ENCODE measurements around the gene ENAH.

The ENAH gene

DNA sequence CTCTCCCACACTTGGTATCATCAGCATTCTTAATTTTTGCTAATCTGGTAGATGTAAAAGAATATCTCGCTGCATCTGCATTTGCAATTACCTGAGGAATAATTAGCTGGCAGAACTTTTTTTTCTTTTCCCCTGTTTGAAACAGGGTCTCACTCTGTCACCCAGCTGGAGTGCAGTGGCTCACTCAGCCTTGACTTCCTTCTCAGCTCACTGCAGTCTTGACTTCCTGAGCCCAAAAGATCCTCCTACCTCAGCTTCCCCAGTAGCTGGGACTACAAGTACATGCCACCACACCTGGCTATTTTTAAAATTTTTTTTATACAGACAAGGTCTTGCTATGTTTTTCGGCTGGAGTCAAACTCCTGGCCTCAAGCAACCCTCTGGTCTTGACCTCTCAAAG is 35.4 kb upstream of the ENAH start:
- no peak for DNase-seq (ENCODE audit: low read depth)
- TF ChIP-seq, protein P1, sequence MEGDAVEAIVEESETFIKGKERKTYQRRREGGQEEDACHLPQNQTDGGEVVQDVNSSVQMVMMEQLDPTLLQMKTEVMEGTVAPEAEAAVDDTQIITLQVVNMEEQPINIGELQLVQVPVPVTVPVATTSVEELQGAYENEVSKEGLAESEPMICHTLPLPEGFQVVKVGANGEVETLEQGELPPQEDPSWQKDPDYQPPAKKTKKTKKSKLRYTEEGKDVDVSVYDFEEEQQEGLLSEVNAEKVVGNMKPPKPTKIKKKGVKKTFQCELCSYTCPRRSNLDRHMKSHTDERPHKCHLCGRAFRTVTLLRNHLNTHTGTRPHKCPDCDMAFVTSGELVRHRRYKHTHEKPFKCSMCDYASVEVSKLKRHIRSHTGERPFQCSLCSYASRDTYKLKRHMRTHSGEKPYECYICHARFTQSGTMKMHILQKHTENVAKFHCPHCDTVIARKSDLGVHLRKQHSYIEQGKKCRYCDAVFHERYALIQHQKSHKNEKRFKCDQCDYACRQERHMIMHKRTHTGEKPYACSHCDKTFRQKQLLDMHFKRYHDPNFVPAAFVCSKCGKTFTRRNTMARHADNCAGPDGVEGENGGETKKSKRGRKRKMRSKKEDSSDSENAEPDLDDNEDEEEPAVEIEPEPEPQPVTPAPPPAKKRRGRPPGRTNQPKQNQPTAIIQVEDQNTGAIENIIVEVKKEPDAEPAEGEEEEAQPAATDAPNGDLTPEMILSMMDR (IDR thresholded peaks at IDR 0.05; ENCODE audit: control insufficient read depth, extremely low read depth, insufficient read depth) = no peak

GRCh38 chr1:225685476-225686176 is 32.7 kb upstream of the ENAH start:
- DNase-seq (ENCODE audit: low read depth) = no peak
- no peak overlapping the region for H3K4me3 ChIP-seq (ENCODE audit: low read depth, low read length)
- TF ChIP-seq, protein P1 (IDR thresholded peaks at IDR 0.05; ENCODE audit: control insufficient read depth, extremely low read depth, insufficient read depth) = no peak

More for the DNA sequence above, 35.4 kb upstream of the ENAH start:
- no peak overlapping the region for H3K4me3 ChIP-seq (ENCODE audit: low read depth, low read length)

DNA sequence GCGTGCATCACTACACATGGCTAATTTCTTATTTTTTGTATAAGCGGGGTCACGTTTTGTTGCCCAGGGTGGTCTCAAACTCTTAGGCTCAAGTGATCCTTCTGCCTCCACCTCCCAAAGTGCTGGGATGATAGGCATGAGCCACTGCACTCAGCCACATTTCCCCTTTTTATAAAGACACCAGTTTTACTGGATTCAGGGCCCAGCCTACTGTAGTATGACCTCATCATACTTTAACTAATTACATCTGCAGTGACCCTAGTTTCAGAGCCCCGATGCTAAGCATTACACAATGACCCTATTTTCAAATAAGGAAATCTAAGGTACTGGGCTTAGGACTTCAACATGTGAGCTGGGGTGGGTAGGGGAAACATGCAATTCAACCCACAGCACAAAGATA is 31.8 kb upstream of the ENAH start:
- H3K4me3 ChIP-seq (ENCODE audit: low read depth, low read length) = no peak overlapping the region
- DNase-seq (ENCODE audit: low read depth) = no peak
- TF ChIP-seq, protein P1 (IDR thresholded peaks at IDR 0.05; ENCODE audit: control insufficient read depth, extremely low read depth, insufficient read depth) = no peak

GRCh38 chr1:225681231-225681630 is 28.3 kb upstream of the ENAH start:
- TF ChIP-seq, protein P1 (IDR thresholded peaks at IDR 0.05; ENCODE audit: control insufficient read depth, extremely low read depth, insufficient read depth) = no peak
- DNase-seq (ENCODE audit: low read depth) = no peak
- no peak overlapping the region for H3K4me3 ChIP-seq (ENCODE audit: low read depth, low read length)

DNA sequence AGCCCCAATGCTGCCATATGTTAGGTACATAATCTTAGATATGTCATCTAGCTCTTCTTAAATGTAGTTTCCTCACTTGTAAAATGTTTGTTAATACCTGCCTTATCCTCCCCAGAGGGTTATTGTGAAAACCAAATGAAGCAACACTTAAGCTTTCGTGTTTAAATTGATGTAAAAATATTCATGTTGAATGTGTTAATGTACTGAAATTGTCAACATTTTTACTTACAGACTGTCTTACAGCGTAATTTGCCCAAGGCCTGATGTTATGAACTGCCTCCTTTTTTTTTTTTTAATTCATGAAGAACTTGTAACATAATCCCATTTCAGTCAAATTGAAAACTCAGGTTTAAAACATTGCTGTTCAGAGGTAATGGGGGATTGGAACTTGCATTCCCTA is 25.6 kb upstream of the ENAH start:
- TF ChIP-seq, protein P1 (IDR thresholded peaks at IDR 0.05; ENCODE audit: control insufficient read depth, extremely low read depth, insufficient read depth) = no peak
- no peak for DNase-seq (ENCODE audit: low read depth)
- H3K4me3 ChIP-seq (ENCODE audit: low read depth, low read length) = no peak overlapping the region

- H3K4me3 ChIP-seq (ENCODE audit: low read depth, low read length) = no peak overlapping the region
Observed at GRCh38 chr1:225677350-225678124, 24.6 kb upstream of the ENAH start.

More at GRCh38 chr1:225677350-225678124, 24.6 kb upstream of the ENAH start:
- no peak for DNase-seq (ENCODE audit: low read depth)
- TF ChIP-seq, protein P1 (IDR thresholded peaks at IDR 0.05; ENCODE audit: control insufficient read depth, extremely low read depth, insufficient read depth) = no peak

Data from LNCaP clone FGC (cell line).